Activated T-cell treated with anti-CD3 and anti-CD28 coated beads for 48 hours (primary cell): Measurements from ENCODE around the gene KRT13.

Source experiments
- DNase-seq: peaks from one replicate; pipeline ENCODE4 v3.0.0-alpha.2; 2020; ENCODE audit warnings: low read depth

KRT13 gene

DNA sequence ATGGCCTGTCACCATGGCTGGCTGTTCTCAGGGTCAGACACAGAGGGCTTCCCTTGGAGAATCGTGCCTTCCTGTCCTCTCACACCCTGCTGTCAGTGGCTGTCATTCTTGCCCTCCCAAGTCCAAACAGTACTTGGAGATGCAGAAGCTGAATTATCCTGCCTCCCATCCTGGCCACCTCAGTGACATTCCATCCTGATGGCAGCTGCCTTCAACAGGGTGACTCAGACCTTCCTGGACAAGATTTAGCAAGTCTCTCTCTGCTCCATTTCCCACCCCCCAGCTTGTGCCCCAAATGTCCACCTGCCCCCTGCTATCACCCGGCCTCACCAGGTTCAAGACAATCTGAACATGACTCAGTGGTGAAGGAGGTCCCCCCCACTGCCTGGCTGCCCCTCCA, 10.9 kb downstream of the KRT13 start:
- no peak for DNase-seq

DNA sequence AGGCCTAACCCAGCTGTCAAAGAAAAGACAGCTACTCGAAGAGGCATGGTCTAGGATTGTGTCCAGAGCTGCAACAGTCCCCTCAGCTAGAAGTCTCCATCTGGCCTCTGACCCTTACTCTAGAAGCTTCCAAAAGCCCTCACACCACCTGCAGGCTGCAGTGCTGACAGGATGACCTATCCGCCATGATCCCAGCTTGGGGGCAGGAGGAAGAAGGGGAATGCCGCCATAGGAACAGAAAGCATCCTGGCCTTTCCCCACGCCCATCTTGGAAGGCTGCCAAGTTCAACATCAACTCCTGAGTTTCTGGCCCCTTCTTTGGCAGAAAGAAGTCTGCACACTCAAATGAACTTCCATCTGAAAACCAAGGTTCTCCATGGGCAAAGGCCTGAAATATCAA, 12.6 kb downstream of the KRT13 start:
- no peak for DNase-seq

DNA sequence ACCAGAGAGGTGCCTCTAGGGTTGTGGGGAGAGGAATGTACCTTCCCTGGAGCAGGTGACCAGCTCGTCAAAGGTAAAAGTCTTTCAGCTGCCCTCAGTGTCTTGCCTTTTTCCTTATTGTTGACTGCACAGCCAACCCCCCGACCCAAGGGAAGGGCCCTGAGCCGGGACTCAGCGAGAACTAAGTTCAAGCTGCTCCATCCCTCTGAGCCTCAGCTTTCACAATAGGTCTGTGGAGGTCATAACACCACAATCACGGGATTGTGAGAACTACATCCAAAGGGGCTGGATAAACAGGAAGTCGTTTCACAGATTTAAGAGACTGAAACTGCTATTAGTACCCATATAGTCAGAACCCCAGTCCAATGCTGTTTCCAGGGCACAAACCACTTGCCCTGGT, 13.1 kb downstream of the KRT13 start:
- DNase-seq, result no peak

DNA sequence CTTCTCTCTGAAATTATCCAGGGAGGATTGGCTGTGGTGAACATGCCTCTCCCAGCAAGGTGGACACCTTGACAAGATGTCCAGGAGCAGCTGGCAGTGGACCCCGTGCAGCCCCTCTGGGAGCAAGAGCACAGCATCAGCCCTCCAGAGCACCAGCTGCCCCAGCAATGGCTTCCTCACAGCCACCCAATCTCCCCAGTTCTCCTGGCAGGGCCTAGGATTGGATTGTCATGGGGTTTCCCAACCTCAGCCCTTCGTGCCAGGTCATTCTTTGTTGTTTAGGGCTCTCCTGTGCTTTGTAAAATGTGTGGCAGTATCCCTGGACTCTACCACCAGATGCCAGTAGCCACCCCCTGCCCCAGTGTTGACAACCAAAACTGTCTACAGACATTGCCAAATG, 13.9 kb downstream of the KRT13 start:
- DNase-seq, result no peak

DNA sequence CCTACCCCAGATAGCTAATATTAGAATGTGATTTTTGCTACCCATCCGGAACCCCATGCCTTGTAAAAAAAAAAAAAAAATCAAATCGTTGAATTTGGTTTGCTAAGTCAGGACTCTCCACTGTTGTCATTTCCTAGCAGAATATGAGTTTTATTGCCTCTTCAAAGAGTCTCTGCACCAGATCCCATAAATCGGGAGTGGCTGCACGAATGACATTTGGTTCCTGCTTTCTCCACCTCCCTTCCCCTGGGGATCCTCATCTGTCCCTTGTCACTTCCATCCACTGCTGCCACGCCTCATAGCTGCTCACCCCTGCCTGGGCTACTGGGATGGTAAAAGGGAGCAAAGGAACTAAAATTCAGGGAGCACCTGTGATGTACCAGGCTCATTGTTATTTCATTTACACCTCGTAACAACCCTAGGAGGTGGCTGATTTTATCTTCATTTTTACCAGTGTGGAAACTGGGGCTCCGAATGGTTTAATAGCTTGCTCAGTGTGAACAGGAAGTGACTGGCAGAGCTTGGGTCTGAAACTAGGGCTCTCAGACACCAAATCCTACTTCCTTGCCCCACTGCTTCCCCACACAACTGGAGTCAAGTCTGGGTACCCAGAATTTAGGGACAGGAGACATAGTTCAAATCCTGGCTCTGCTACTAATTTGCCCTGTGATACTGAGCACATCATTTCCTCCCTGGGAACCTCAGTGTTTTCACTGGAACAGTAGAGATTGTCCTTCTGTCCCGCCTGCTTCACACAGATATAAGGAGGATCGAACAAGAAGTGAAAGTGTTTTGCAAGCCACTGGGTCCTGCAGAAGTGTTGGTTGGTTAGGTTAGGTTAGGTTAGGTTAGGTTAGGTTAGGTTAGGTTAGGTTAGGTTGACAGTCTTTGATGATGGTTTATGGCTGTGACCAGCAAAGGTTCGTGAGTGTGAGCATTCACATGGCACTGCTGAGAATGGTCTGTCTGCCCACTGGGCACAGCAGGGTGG, 15.1 kb downstream of the KRT13 start:
- DNase-seq, result no peak

DNA sequence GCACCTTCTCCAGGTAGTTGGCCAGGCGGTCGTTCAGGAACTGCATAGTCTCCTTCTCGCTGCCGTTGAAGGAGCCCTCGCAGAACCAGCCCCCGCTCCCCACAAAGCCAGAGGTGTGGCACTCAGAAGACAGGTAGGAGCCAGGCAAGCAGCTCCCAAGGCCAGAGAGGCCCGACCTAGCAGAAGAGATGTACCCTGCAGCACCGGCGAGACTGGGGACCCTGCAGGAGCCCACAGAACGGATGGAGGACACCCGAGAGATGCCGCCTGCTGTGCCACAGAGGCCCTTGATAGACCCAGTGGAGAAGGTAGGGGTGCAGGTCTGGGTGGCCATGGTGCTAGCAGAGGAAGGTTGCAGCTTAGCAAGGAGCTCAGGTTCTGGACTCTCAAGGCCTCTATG, 15.9 kb downstream of the KRT13 start, which contains the start of gene KRT36:
TSS of gene KRT36 (minus strand) at position 380 of the 400 bp plus-strand sequence. CDS start at position 334, 46 bp downstream.
- no peak for DNase-seq

DNA sequence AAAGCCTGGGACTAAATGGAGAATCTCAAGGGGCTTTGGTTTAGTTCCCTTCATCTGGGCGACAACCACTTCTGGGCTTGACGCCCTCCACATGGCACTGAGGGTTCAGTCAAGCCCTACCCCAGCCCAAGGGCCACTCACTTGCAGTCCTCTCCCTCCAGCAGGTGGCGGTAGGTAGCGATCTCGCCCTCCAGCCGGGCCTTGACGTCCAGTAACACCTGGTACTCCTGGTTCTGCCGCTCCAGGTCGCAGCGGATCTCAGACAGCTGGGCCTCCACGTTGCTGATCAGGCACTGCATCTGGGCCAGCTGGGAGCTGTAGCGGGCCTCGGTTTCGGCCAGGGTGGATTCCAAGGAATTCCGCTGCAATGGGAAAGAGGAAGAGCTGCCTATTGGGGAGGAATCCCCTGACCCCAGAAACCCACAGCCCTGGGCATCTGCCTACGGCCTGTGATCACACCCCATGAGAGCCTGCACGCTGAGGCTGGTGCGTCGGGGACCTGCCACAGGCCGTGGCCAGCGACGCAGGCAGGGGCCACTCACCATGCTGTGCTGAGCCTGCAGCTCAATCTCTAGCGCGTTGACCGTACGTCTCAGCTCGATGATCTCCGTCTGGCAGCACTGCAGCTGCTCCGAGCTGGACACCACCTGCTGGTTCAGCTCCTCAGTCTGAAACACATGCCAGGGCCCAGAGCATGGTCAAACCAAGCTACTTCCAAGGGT, 18.4 kb downstream of the KRT13 start:
- DNase-seq, result peak; percentile 34

DNA sequence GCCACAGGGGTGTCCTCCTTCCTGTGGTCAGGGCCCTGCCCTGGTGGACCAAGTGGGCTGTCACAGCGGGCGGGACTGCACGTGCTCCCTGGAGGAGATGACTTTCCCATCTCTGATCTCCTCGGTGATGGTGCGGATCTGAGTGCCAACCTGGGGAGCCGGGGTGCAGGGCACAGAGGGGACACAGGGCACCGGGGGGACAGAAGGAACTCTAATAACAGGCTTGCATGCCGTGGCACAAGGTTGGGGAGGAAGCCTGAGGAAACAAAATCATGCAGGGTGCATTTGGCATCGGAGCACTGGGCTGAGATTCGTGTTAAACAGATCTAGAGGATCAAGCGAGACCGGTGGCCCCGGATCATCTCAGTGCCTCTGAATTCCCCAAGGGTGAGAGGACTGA, 19.1 kb downstream of the KRT13 start:
- DNase-seq, result no peak

DNA sequence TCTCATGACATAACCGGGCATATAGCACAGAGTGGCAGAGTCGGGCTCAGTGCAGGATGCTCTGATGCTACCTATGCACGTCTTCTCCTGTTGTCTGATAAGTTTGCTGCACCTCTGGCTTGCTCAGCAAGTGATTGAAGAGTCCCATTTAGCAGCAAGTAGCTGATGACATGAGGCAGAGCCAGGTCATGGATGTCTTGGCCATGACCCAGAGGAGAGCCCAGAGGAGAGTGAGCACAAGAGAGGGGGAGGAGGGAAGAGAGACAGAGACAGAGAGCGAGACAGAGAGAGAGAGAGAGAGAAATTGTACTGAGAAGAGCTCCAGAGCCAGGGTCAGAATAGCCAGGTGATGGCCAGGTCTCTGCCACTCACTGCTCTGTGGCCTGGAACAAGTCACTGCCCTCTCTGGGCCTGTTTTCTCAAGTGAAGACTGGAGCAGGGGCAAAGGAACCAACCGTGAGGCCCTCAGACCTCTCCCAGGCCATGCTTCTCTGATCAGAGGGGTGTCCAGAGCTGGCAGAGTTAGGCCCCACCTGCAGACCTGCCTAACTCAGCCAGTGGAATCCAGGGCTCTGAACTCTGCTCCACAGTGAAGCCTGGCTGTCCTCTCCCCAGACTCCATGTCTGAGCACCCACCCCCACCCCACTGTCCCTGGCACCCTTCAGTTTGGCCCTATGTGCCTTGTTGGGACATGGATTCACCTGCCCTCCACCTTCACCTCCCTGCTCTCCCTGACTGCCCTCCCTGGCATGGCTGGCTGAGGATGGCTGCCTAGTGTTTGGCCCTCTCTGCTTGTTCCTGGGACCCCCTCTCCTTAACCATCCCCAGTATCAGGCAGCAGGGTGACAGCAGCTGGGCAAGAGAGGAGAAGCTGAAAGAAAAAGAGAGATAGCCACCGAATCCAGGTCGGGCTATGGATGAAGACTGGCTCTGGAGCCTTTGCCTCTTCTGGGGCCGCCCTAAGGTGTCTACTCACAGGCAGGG, 20.2 kb downstream of the KRT13 start:
- no peak for DNase-seq

DNA sequence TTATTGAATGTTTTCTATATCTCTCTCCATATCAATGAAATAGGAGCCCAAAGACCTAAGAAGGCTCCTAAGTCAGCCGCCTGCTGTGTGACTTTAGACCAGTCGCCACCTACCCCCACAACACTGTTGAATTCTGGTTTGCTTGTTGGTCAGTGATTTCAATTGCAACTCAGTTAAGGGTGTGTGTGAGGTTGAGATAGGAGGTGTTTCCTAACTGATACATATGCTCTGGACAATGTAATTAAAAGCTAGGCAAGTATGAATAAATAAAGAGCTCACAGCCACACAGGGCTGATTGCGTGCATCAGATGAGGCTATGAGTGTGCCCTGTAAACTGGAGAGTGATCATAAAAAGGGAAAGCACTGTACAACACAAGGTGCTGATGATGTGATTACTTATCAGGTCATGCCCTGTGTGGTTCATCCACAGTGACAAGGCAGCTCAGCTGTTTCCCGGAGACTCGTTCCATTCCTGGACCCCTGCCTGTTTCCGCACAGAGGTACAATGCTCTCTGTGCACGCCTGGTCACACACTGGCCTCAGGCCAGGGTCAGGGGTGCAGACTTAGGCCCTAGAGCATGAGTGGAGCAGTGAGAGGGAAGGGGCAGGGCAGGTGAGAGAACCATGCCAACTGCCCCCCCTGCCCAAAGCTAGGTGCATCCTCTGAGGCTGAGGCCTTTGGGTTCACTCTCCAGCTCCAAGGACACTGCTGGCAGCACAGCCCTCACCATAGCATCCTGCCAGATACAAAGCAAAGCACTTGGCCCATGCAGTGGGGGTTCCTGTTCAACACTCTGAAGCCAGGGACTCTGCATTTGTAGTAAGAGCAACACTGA, 21.2 kb downstream of the KRT13 start:
- DNase-seq, result no peak

DNA sequence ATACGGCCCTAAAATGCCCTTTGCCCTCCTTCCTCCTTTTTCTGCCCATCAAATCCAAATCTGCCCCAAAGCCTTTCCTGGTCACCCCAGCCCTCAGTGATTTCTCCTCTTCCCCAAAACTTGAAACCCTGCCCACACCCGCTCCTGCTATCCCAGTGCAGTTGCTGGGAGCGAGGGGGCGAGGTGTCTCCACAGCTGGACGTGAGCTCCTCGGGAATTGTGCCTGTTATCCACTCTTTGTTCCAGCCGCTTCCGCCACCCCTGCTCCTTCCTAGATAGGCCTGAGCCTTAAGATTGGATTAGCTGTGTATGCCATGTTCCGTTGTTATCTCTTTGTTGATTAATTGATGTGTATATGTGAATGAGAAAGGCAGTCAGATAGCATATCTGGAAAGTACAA, 21.9 kb downstream of the KRT13 start:
- no peak for DNase-seq

DNA sequence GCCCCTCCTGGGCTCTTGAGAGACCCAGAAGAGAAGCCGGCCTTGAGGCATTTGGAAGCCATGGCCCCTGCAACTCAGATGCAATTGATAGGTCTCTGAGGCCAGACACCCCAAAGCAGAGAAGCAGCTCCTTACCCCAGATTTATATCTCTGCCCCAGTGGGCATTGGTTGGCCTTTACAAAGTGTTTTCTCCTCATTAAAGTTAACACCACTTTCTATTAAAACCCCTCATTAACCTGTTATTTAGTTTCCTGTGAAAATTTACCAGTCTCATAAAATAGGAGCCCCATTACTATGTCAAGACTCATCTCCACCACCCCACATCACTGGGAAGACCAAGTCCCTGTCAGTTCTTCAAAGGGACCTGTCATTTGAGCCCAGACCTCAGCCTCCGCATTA, 24.4 kb downstream of the KRT13 start, which contains the start of gene KRT35:
TSS of gene KRT35 (minus strand) at position 116 of the 400 bp plus-strand sequence. CDS start at position 62, 54 bp downstream.
- DNase-seq, result no peak

DNA sequence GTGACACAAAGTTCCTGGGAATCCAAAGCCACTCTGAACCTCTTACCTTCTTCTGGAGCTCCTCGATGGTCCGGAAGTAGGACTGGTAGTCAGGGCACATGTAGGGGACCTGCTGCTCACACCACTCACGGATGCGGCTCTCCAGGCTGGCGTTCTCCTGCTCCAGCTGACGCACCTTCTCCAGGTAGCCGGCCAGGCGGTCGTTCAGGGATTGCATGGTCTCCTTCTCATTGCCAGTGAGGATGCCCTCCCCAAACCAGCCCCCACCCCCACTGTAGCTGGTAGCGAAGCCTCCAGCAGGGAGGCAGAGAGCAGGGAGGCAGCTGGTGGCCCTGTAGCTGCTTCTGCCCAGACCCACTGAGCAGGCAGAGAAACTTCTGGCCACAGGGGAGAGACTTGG, 24.8 kb downstream of the KRT13 start:
- DNase-seq, result no peak

DNA sequence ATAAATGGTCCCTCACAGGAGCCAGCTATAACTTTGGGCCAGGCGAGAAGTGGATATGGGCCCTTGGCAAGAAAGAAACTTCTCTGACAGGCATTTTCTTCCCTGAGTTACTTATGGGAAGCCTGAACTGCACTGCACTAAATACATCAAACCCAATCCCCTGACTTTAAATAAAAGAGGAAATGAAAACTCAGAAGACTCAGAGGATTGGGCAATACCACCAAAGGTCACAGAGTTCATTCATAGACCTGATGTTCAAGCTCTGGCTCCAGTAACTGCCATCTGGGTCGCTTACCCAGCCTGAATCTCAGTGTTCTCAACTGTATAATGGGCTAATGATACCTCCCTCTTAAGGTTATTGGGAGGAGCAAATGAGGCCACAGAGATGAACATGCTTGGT, 25.3 kb downstream of the KRT13 start:
- DNase-seq, result no peak

DNA sequence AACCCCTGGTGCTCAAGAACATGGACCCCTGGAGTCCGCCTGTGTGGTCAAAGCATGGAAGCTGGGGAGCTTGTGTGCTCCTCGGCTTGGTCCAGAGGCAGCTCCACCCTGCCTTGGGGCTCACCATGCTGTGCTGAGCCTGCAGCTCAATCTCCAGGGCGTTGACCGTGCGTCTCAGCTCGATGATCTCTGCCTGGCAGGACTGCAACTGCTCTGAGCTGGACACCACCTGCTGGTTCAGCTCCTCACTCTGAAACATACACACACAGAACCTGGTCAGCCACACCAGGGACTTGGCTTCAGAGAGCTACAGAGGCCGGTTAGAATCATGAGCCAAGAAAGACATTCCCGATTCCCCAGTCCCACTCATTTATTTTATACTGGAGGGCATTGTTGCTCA, 27.2 kb downstream of the KRT13 start:
- DNase-seq, result no peak

DNA sequence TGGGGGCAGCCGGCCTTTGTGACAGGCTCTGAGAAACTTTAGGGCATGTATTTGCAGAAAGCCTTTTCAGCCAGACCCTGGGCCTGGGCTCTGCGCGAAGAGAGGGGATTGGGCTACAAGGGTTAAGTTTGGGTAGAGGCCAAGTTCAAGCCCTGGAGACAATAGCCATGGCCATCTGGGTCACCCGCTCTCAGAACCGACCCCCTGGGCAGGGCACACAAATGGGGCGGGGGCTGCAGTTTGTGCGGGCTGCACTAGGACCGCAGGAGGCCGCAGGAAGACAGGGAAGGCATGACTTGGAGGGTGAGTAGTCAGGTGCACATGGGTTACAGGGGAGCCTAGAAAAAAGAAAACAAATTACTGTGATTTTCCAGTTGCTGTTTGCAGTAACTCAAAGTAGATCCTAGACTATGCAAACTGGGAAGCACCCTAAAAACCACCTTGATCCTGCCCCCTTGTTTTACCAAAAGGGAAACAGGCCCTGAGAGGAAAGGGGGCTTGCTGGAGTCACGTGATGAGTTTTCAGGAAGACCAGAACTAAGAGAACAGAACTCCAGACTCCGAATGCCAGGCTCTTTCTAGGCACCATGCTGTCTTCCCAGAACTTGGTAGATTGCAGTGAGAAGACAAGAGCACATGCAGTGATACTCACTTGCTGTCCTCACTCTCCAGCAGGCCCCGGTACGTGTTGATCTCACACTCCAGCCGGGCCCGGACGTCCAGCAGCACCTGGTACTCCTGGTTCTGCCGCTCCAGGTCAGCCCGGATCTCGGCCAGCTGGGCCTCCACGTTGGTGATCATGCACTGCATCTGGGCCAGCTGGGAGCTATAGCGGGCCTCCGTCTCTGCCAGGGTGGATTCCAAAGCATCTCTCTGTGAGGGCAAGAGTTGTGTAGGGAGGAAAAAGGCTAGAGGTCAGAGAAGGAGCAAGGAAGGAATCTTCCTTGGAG, 28.3 kb downstream of the KRT13 start:
- DNase-seq, result no peak

DNA sequence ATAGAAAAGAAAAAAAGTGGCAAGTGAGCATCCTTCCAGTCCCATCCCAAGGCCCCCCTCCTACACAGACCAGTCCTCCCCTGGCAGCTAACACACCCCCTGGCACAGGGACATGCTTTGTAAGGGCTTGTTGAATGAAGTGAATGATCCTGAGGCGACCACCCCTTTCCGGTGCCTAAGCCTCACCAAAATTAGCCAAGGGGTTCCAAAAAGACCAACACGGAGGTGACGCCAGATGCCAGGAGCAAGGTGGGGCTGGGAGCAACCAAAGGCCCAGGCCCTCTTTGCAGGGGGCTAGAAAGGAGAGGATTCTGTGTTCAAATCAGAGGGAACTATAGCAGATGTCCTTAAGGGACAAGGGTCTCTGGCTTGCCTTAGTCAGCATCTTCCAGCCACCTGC, 30.0 kb downstream of the KRT13 start:
- no peak for DNase-seq

DNA sequence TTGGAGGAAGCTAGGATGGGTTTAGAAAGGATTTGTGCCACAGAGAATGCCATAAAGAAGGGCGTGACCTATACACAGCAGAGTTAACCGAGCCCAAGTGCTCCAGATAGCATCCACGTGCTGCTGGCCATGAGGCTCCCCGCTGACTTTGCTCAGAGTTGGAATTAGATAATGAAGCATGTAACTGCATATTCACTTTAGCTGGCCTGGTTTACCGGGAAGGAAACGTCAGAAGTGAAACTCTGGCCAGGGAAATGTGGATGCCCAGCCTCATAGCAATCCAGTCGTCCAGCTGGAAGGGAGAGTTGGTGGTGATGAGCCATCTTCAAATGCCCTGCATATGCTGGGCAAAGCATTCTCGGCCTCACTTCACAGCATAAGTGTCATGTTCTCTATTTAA, 30.5 kb downstream of the KRT13 start:
- DNase-seq, result no peak

DNA sequence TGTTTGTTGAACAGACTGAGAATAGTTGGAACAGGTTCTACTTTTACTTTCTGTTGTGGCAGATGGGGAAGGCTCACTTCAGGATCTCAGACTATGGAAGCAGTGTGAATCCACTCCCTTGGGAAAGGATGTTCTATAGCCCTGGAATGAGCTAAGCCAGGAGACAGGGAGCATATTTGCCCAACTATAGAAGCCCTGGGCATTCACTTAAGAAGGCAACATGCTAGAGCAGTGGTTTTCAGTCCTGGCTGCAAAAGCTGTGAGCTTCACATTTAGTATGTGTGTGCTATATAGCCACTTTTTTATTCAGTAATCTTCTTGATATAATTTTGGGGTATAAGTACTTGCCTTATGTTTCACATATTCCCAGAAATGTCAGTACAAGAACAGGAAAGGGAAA, 37.1 kb downstream of the KRT13 start:
- DNase-seq, result no peak

DNA sequence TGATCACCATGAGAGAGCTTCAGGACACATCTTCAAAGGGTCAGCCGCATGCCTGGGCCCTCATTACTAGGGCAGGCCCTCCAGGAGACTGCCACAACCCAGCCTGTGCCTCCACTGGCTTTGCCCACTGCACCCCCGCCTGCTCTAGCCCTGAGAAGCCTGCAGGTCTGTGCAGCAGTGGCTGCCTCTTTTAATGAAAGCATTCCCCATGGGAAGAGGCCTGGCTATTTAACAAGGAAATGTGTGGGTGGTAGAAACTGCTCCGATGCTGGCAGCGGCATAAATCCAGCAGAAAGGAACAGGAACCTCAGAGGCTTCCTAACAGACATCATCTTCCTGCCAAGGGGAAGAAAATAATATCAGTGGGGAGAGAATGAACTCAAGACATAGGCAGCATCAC, 37.9 kb downstream of the KRT13 start:
- DNase-seq, result no peak
